ENCODE results near the gene BOK.

Gene BOK

DNA sequence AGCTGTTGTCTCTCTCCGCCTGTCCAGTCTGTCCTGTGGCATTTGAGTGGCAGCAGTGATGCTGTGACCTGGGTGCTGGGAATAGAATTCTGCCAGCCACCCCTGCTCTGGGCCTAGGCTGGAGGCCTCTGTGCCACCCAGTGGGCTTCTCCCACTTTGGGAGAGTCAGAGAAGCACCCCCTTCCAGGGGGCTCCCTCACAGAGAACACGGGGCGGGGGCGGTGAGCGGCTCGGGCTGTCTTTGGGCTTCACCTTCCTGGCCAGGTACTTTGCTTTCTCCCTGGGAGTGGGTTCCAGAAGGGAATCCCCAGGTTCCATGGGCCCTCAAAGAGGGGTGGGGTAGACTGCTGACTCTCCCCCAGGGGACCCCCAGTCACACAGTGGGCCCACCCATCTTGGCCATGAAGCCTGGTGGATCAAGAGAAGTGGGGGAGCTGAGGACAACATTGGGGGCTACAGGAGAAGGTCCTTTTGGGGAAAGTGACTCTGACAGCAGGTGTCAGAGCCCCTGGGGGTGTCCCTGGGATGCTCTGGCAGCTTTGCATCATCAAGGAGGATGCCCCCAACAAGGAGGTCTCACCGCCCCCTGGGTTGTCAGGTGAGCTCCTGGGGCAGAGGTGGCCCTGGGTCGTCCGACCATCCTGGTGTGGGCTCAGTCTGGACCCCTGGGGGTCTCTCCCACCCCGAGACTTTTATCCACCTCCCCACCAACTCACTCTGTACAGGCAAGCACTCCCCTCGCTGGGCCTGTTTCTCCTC, 18.8 kb upstream of the BOK start:
- Histone ChIP-seq H3K9me3 (ENCODE audit: insufficient read depth, low read depth, low read length) (no peaks in the 10 kb centered on the region), H3K27me3 (ENCODE audit: insufficient read depth, low read length) (peaks cover 37% of the 10 kb centered on the region), H3K4me3 (ENCODE audit: low read length) (no peak overlapping the region), H3K9ac (ENCODE audit: low read depth, low read length) (no peak overlapping the region), H3K4me1 (ENCODE audit: insufficient read depth, low read length) (no peaks in the 10 kb centered on the region), H3K27ac (ENCODE audit: low read depth, low read length) (no peak overlapping the region), H3K36me3 (ENCODE audit: insufficient read depth, low read length) (no peaks in the 10 kb centered on the region)
- 90% methylated on average over 11 of the region's 11 CpGs for WGBS

DNA sequence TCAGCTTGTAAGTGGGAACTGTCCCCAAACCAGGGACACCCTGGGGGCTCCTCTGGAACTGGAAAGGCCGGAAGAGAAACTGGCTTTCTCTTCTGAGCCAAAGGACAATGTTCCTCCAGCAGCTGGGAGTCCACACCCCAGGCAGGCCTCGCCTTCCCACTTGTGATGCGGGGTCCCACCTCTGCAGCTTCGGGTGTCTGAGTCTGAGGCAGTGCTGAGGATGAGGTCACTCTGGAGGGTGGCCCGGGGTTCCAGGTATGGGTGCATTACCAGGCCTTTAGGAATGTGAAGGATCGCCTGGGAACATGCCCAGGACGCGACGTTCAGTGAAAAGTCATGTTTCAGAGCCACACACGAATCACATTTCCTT, 18.2 kb upstream of the BOK start:
- H3K4me3 ChIP-seq (ENCODE audit: low read length), result peak overlapping the region; percentile 66
- no peak overlapping the region for H3K9ac ChIP-seq (ENCODE audit: low read depth, low read length)
- WGBS, result 75% methylated on average over 10 of the region's 10 CpGs
- H3K27me3 ChIP-seq (ENCODE audit: insufficient read depth, low read length), result peaks cover 37% of the 10 kb centered on the region
- no peaks in the 10 kb centered on the region for H3K36me3 ChIP-seq (ENCODE audit: insufficient read depth, low read length)
- no peaks in the 10 kb centered on the region for H3K9me3 ChIP-seq (ENCODE audit: insufficient read depth, low read depth, low read length)
- H3K27ac ChIP-seq (ENCODE audit: low read depth, low read length), result no peak overlapping the region
- no peaks in the 10 kb centered on the region for H3K4me1 ChIP-seq (ENCODE audit: insufficient read depth, low read length)

DNA sequence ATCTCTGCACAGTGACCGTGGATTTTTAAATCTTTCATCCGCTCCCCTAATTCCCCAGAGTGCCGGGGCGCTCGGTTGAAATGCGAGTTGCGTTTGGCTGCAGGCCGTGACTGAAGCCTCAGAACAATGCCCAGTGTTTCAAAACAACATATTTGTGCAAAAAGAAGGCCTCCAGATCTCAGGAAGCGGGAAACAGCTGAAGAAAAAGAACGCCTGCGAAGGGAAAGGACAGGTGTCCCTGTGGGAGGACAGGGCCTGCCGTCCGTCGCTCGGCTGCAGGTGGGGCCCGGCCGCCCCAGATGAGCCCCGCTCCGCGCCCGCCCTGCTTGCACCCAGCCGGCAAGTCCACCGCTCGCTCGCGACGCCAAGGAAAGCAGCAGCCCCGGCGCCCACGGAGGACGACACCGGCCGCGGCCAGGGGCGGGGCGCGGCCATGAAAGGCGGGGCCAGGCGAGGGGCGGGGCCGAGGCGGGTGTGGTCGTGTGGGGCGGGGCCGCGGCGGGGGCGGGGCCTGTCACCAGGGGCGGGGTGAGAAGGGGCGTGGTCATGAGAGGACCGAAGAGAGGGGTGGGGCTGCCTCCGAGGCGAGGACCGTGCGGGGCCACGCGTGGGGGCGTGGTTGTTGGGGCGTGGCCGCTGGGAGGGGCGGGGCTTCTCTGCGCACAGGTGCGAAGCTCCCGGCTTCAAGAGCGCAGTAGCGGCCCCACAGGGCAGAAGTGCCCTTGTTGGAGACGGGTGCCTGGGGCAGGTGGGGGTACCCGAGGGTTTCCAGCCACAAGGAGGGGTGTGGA, 17.6 kb upstream of the BOK start:
- no peaks in the 10 kb centered on the region for H3K4me1 ChIP-seq (ENCODE audit: insufficient read depth, low read length)
- peak overlapping the region; percentile 57; the same call in 1 of the 2 replicates for H3K9ac ChIP-seq (ENCODE audit: low read depth, low read length)
- H3K27me3 ChIP-seq (ENCODE audit: insufficient read depth, low read length), result peaks cover 37% of the 10 kb centered on the region
- WGBS, result 15% methylated on average over 68 of the region's 68 CpGs
- H3K27ac ChIP-seq (ENCODE audit: low read depth, low read length), result no peak overlapping the region
- no peaks in the 10 kb centered on the region for H3K9me3 ChIP-seq (ENCODE audit: insufficient read depth, low read depth, low read length)
- H3K36me3 ChIP-seq (ENCODE audit: insufficient read depth, low read length), result no peaks in the 10 kb centered on the region
- peak overlapping the region; percentile 66 for H3K4me3 ChIP-seq (ENCODE audit: low read length)

DNA sequence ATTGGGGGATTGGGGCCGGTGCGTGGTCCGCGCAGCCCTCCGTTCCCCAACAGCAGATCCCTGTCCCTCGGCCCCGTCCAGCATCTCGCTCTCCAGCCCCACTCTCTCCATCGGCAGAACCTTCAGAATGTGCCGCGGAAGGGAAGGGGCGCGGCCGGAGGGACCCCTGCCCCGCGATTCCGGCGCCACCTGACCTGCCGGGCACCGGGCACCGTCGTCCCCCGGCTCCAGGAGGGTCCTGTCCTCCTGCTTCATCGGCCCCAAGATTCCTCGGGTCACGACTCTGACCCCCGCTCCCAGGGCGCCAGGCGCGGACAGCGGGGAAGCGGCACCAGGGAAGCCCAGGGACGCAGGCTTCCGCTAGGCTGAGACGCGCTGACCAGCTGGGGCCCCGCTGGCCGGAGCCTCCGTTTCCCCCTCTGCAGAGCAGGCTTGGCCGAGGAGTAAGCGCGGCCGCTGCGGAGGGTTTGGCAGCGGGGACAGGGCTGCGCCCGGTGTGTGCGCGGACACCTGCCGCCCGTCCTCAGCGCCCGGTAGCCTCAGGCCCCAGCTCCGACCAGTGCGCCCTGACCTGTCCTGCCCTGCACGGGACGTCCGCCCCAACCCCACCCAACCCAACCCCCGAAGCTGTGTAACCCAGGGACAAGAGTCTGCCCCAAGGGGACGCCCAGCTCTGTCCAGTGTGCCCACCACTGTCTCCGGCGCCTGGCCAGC, 16.8 kb upstream of the BOK start:
- Histone ChIP-seq H3K9me3 (ENCODE audit: insufficient read depth, low read depth, low read length) (no peaks in the 10 kb centered on the region), H3K27ac (ENCODE audit: low read depth, low read length) (no peak overlapping the region), H3K4me1 (ENCODE audit: insufficient read depth, low read length) (0 out of 2 replicates have a peak, but pooled peaks cover 1% of the 10 kb centered on the region), H3K36me3 (ENCODE audit: insufficient read depth, low read length) (no peaks in the 10 kb centered on the region), H3K27me3 (ENCODE audit: insufficient read depth, low read length) (peaks cover 37% of the 10 kb centered on the region), H3K4me3 (ENCODE audit: low read length) (peak overlapping the region; percentile 45), H3K9ac (ENCODE audit: low read depth, low read length) (no peak overlapping the region)
- WGBS, result 19% methylated on average over 62 of the region's 62 CpGs

DNA sequence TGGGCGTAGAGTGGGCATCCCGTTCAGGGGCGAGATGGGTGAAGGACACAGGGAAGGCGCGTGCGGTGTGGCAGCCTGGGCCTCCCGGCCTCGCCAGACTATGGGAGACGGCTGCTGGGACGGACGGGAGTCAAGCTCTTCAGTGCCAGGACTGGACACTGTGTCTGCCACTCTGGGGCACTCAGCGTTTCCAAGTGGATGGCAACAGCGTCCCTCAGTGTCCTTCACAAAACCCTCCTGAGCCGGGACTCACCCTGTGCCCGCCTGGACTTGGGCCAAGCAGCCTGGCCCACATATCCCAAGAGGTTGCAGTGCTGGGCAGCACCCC, 16.3 kb upstream of the BOK start:
- H3K27me3 ChIP-seq (ENCODE audit: insufficient read depth, low read length), result peaks cover 37% of the 10 kb centered on the region
- no peak overlapping the region for H3K27ac ChIP-seq (ENCODE audit: low read depth, low read length)
- 0 out of 2 replicates have a peak, but pooled peaks cover 7% of the 10 kb centered on the region for H3K4me1 ChIP-seq (ENCODE audit: insufficient read depth, low read length)
- no peaks in the 10 kb centered on the region for H3K36me3 ChIP-seq (ENCODE audit: insufficient read depth, low read length)
- H3K9ac ChIP-seq (ENCODE audit: low read depth, low read length), result no peak overlapping the region
- 89% methylated on average over 15 of the region's 15 CpGs for WGBS
- H3K9me3 ChIP-seq (ENCODE audit: insufficient read depth, low read depth, low read length), result no peaks in the 10 kb centered on the region
- H3K4me3 ChIP-seq (ENCODE audit: low read length), result no peak overlapping the region

DNA sequence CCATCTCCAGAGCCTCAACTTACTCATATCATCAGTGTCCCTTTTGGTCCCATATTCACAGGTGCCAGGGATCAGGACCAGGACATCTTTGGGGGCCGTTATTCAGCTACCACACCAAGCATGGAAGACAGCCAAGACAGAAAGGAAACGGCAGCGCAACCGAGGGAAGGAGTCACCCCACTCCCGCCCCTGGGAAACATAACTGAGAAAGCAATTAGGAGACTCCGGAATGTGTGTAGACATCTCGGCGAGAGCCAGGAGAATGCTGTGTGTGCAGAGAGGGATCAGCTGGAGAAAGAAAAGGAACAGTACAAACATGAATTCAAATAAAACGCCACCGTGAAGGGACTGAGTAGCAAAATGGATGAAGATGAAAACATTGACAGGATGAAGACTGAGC, 13.4 kb upstream of the BOK start:
- Histone ChIP-seq H3K27ac (ENCODE audit: low read depth, low read length) (no peak overlapping the region), H3K4me3 (ENCODE audit: low read length) (no peak overlapping the region), H3K9ac (ENCODE audit: low read depth, low read length) (no peak overlapping the region), H3K27me3 (ENCODE audit: insufficient read depth, low read length) (peaks cover 31% of the 10 kb centered on the region), H3K4me1 (ENCODE audit: insufficient read depth, low read length) (0 out of 2 replicates have a peak, but pooled peaks cover 7% of the 10 kb centered on the region), H3K36me3 (ENCODE audit: insufficient read depth, low read length) (no peaks in the 10 kb centered on the region), H3K9me3 (ENCODE audit: insufficient read depth, low read depth, low read length) (no peaks in the 10 kb centered on the region)
- 92% methylated on average over 10 of the region's 10 CpGs for WGBS

DNA sequence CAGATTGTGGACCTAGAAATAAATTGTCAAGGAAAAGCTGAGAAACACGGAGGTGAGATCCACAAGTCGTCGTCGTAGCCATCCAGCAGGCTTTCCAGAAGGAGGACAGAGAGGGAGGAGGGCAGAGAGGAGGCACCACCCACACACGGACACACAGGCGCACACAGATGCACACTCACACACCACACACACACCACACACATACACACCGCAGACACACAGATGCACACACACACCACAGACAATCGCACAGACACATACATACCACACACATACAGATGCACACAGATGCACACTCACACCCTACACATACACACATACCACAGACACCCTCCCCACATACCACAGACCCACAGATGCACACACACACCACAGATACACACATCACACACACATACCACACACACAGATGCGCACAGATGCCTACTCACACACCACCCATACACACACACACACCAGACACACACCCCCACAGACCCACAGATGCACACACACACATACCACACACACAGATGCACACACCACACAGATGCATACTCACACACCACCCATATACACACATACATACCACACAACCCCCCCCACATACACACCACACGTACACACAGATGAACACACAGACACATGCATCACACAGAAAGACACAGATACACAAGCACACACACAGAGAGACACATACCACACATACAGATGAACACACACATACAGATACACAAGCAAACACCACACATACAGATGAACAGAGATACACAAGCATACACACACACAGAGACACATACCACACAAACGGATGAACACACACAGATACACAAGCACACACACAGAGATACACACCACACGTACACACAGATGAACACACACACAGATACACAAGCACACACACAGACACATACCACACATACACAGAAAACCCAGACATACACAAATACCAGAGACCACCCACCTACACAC, 12.7 kb upstream of the BOK start:
- H3K9me3 ChIP-seq (ENCODE audit: insufficient read depth, low read depth, low read length), result no peaks in the 10 kb centered on the region
- no peak overlapping the region for H3K9ac ChIP-seq (ENCODE audit: low read depth, low read length)
- H3K27ac ChIP-seq (ENCODE audit: low read depth, low read length), result no peak overlapping the region
- WGBS, result 88% methylated on average over 12 of the region's 12 CpGs
- 0 out of 2 replicates have a peak, but pooled peaks cover 7% of the 10 kb centered on the region for H3K4me1 ChIP-seq (ENCODE audit: insufficient read depth, low read length)
- H3K36me3 ChIP-seq (ENCODE audit: insufficient read depth, low read length), result no peaks in the 10 kb centered on the region
- H3K4me3 ChIP-seq (ENCODE audit: low read length), result no peak overlapping the region
- peaks cover 24% of the 10 kb centered on the region for H3K27me3 ChIP-seq (ENCODE audit: insufficient read depth, low read length)

DNA sequence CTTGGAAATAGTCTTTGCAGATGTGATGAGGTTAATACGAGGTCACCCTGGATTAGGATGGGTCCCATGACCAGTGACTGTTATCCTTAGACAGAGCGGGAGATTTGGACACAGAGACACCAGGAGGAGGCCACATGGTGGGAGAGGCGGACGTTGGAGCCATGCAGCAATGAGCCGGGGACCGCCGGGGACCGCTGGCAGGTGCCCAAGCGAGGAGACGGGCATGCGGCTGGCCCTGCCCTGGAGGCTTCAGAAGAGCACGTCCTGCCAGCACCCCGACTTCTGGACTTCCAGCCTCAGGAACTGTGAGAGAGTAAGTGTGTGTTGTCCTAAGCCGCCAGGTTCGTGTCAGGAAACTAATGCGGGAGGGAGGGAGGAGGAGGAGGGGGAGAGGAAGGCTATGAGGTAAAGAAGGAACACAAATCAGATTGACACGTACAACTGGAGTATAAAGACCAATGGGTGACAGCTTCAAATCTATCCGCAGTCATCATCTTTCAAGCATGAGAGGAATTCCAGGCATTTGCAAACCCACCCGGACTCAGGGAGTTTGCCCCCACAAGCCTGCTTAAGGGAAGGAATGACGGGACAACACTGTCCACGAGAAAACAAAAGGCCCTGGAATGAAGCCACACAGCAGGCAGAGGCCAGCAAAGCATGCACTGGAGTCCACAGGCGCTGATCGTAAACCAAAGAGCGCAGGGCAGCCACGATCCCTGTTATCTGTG, 11.6 kb upstream of the BOK start:
- 56% methylated on average over 25 of the region's 25 CpGs for WGBS
- Histone ChIP-seq H3K4me3 (ENCODE audit: low read length) (no peak overlapping the region), H3K27me3 (ENCODE audit: insufficient read depth, low read length) (peaks cover 15% of the 10 kb centered on the region), H3K4me1 (ENCODE audit: insufficient read depth, low read length) (0 out of 2 replicates have a peak, but pooled peaks cover 7% of the 10 kb centered on the region), H3K9ac (ENCODE audit: low read depth, low read length) (no peak overlapping the region), H3K36me3 (ENCODE audit: insufficient read depth, low read length) (no peaks in the 10 kb centered on the region), H3K27ac (ENCODE audit: low read depth, low read length) (peak overlapping the region; percentile 27), H3K9me3 (ENCODE audit: insufficient read depth, low read depth, low read length) (no peaks in the 10 kb centered on the region)

DNA sequence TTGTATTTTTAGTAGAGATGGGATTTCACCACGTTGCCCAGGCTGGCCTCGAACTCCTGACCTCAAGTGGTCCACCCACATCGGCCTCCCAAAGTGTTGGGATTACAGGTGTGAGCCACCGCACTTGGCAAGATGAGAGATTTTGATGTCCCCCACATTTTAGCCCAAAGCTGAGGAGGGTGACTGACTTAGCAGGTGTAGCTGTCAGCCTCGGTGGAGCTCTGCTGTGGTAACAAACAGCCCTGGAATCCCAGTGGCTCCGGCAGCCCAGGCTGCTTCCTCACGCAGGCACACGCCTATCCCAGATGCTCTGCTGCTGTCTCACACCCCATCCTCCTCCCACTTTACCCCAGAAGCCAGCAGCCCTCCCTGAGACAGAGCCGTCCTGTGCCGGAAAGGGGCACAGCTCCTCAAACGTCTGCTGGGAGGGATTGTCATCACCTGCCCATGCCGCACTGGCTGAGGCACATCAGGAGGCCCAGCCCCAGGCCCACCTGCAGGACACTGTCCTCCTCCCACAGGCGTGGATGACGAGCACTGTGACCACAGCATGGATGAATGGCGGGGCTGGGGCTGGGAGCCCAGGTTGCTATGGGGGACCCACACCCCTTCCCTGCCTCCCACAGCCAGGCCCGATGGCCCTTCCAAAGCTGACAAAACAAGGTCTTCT, 10.6 kb upstream of the BOK start:
- 0 out of 2 replicates have a peak, but pooled peaks cover 7% of the 10 kb centered on the region for H3K4me1 ChIP-seq (ENCODE audit: insufficient read depth, low read length)
- peaks cover 5% of the 10 kb centered on the region for H3K27me3 ChIP-seq (ENCODE audit: insufficient read depth, low read length)
- H3K27ac ChIP-seq (ENCODE audit: low read depth, low read length), result no peak overlapping the region
- H3K36me3 ChIP-seq (ENCODE audit: insufficient read depth, low read length), result no peaks in the 10 kb centered on the region
- no peak overlapping the region for H3K9ac ChIP-seq (ENCODE audit: low read depth, low read length)
- 92% methylated on average over 16 of the region's 16 CpGs for WGBS
- no peak overlapping the region for H3K4me3 ChIP-seq (ENCODE audit: low read length)
- H3K9me3 ChIP-seq (ENCODE audit: insufficient read depth, low read depth, low read length), result no peaks in the 10 kb centered on the region

All from HUES64 (cell line).